ENCODE data around the gene PCDHGB7. TPM values are rescaled to one million over a fixed set of nuclear protein-coding genes. Genes with fewer than 3 reads are reported as not detected.

PCDHGB7 gene
- total RNA-seq, 1 donor from 2014 or later, result 3.5 TPM

- H3K9me3 Mint-ChIP-seq (ENCODE audit: low read depth), result peaks cover 61% of the 10 kb centered on the region
- TF ChIP-seq CTCF (IDR thresholded peaks at IDR 0.05), result peak; percentile 13
- peaks cover 64% of the 10 kb centered on the region for H3K36me3 Mint-ChIP-seq (ENCODE audit: low read depth)
- H3K4me3 Mint-ChIP-seq (ENCODE audit: unreplicated experiment), result no peak within 1 kb of the TSS
- no peak for DNase-seq (ENCODE audit: low spot score)
- no peak within 1 kb of the TSS for H3K27ac Mint-ChIP-seq (ENCODE audit: unreplicated experiment)
- H3K27me3 Mint-ChIP-seq (ENCODE audit: low read depth), result no peaks in the 10 kb centered on the region
- H3K4me1 Mint-ChIP-seq (ENCODE audit: low read depth), result no peaks in the 10 kb centered on the region
These were observed 3.5 kb downstream of the PCDHGB7 start, which contains the start of gene PCDHGA11 for GRCh38 chr5:141420855-141421488. Gene PCDHGA11 (plus strand): TSS chr5:141421051. CDS start chr5:141421228, 177 bp downstream.

GRCh38 chr5:141421489-141421855 is 4.0 kb downstream of the PCDHGB7 start:
- no peak for TF ChIP-seq CTCF (IDR thresholded peaks at IDR 0.05)
- Mint-ChIP-seq H3K27me3 (ENCODE audit: low read depth) (no peaks in the 10 kb centered on the region), H3K9me3 (ENCODE audit: low read depth) (peaks cover 63% of the 10 kb centered on the region), H3K36me3 (ENCODE audit: low read depth) (peaks cover 63% of the 10 kb centered on the region), H3K4me1 (ENCODE audit: low read depth) (no peaks in the 10 kb centered on the region), H3K4me3 (ENCODE audit: unreplicated experiment) (no peak overlapping the region), H3K27ac (ENCODE audit: unreplicated experiment) (no peak overlapping the region)
- DNase-seq (ENCODE audit: low spot score), result no peak

- Mint-ChIP-seq H3K27ac (ENCODE audit: unreplicated experiment) (no peak overlapping the region), H3K27me3 (ENCODE audit: low read depth) (no peaks in the 10 kb centered on the region), H3K4me3 (ENCODE audit: unreplicated experiment) (no peak overlapping the region), H3K4me1 (ENCODE audit: low read depth) (no peaks in the 10 kb centered on the region), H3K36me3 (ENCODE audit: low read depth) (peaks cover 67% of the 10 kb centered on the region), H3K9me3 (ENCODE audit: low read depth) (peaks cover 66% of the 10 kb centered on the region)
- no peak for TF ChIP-seq CTCF (IDR thresholded peaks at IDR 0.05)
- no peak for DNase-seq (ENCODE audit: low spot score)
These were observed 5.3 kb downstream of the PCDHGB7 start for GRCh38 chr5:141422742-141423291.

DNA sequence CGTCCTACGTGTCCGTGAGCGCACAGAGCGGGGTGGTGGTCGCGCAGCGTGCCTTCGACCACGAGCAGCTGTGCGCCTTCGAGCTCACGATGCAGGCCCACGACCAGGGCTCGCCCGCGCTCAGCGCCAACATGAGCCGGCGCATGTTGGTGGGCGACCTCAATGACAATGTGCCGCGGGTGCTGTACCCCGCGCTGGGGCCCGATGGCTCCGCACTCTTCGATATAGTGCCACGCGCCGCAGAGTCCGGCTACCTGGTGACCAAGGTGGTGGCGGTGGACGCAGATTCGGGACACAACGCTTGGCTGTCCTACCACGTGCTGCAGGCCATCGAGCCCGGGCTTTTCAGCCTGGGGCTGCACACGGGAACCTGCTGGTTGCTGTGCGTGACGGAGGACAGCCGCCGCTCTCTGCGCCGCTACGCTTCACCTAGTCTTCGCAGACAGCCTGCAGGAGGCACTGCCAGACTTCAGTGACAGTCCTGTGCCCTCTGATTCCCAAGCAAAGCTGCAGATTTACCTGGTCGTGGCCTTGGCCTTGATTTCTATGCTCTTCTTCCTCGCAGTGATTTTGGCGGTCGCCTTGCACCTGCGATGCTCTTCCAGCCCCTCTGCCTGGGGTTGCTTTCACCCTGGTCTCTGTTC is 10.4 kb downstream of the PCDHGB7 start:
- no peak for DNase-seq (ENCODE audit: low spot score)
- Mint-ChIP-seq H3K27me3 (ENCODE audit: low read depth) (no peaks in the 10 kb centered on the region), H3K4me1 (ENCODE audit: low read depth) (no peaks in the 10 kb centered on the region), H3K9me3 (ENCODE audit: low read depth) (peaks cover 58% of the 10 kb centered on the region), H3K4me3 (ENCODE audit: unreplicated experiment) (no peak overlapping the region), H3K36me3 (ENCODE audit: low read depth) (peaks cover 60% of the 10 kb centered on the region), H3K27ac (ENCODE audit: unreplicated experiment) (no peak overlapping the region)
- no peak for TF ChIP-seq CTCF (IDR thresholded peaks at IDR 0.05)

DNA sequence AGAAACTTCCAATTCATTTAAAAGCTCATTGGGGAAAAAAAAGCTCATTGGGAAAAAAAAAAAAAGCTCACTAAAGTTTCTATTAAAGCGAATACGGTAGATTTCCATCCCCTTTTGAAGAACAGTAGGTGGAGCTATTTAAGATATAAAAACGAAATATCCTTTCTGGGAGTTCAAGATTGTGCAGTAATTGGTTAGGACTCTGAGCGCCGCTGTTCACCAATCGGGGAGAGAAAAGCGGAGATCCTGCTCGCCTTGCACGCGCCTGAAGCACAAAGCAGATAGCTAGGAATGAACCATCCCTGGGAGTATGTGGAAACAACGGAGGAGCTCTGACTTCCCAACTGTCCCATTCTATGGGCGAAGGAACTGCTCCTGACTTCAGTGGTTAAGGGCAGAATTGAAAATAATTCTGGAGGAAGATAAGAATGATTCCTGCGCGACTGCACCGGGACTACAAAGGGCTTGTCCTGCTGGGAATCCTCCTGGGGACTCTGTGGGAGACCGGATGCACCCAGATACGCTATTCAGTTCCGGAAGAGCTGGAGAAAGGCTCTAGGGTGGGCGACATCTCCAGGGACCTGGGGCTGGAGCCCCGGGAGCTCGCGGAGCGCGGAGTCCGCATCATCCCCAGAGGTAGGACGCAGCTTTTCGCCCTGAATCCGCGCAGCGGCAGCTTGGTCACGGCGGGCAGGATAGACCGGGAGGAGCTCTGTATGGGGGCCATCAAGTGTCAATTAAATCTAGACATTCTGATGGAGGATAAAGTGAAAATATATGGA is 13.0 kb downstream of the PCDHGB7 start, which contains the start of gene PCDHGA12:
PCDHGA12 (plus strand) TSS at position 176 of the 782 bp plus-strand sequence; CDS start at position 429, 253 bp downstream.
- DNase-seq (ENCODE audit: low spot score), result no peak
- peaks cover 47% of the 10 kb centered on the region for H3K9me3 Mint-ChIP-seq (ENCODE audit: low read depth)

More for the DNA sequence above, 13.0 kb downstream of the PCDHGB7 start, which contains the start of gene PCDHGA12:
- peaks cover 49% of the 10 kb centered on the region for H3K36me3 Mint-ChIP-seq (ENCODE audit: low read depth)
- no peaks in the 10 kb centered on the region for H3K27me3 Mint-ChIP-seq (ENCODE audit: low read depth)
- TF ChIP-seq CTCF (IDR thresholded peaks at IDR 0.05), result no peak
- no peaks in the 10 kb centered on the region for H3K4me1 Mint-ChIP-seq (ENCODE audit: low read depth)
- H3K4me3 Mint-ChIP-seq (ENCODE audit: unreplicated experiment), result no peak within 1 kb of the TSS
- H3K27ac Mint-ChIP-seq (ENCODE audit: unreplicated experiment), result no peak within 1 kb of the TSS
